ENCODE measurements around the gene ARHGEF17. TPM values are rescaled to one million over a fixed set of nuclear protein-coding genes. Genes with fewer than 3 reads are reported as not detected.

ARHGEF17 gene
- total RNA-seq, 1 donor from 2014 or later, result 104 TPM

DNA sequence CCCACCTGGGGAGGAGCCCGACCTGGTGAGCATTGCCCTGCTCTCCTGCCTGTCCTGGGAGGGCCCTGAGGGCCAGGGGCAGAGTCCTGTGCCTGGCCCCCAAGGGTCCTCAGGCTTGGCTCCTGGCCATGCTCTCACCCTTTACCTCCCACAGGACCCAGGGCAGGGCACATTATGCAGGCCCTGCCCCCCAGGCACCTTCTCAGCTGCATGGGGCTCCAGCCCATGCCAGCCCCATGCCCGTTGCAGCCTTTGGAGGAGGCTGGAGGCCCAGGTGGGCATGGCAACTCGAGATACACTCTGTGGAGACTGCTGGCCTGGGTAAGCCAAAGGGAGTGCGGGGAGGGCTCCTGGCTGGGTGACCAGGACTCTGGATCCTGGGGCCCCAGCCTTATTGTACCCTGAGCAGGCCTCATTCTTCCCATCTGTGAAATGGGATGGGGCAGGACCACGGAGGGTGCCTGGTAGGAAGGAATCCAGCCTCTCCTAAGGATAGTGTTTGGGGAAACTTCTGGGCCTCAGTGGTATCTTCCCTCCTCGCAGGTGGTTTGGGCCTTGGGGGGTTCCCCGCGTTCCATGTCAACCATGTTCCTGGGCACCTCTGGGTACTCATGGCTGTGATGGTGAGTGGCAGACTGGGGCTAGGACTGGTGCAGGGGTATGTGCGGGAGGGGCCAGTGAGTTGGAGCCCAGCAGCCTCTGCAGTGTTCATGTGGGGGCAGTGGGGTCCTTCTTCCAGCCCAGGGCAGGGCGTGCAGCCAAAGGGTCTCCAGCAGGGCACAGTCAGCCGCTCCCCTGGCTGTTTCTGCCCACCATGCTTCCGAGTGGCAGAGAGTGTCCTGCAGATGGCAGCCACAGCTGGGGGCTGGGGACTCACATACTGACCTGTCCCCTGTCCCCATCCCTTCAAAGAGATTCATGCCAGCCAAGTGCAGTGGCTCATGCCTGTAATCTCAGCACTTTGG lies 82.8 kb downstream of the ARHGEF17 start:
- Mint-ChIP-seq H3K4me1 (ENCODE audit: unreplicated experiment) (peaks cover 41% of the 10 kb centered on the region), H3K4me3 (ENCODE audit: unreplicated experiment) (no peak overlapping the region), H3K27ac (ENCODE audit: unreplicated experiment) (no peak overlapping the region), H3K36me3 (ENCODE audit: unreplicated experiment) (no peaks in the 10 kb centered on the region), H3K27me3 (ENCODE audit: unreplicated experiment) (no peaks in the 10 kb centered on the region), H3K9me3 (ENCODE audit: unreplicated experiment) (no peaks in the 10 kb centered on the region)
- TF ChIP-seq, protein P1, sequence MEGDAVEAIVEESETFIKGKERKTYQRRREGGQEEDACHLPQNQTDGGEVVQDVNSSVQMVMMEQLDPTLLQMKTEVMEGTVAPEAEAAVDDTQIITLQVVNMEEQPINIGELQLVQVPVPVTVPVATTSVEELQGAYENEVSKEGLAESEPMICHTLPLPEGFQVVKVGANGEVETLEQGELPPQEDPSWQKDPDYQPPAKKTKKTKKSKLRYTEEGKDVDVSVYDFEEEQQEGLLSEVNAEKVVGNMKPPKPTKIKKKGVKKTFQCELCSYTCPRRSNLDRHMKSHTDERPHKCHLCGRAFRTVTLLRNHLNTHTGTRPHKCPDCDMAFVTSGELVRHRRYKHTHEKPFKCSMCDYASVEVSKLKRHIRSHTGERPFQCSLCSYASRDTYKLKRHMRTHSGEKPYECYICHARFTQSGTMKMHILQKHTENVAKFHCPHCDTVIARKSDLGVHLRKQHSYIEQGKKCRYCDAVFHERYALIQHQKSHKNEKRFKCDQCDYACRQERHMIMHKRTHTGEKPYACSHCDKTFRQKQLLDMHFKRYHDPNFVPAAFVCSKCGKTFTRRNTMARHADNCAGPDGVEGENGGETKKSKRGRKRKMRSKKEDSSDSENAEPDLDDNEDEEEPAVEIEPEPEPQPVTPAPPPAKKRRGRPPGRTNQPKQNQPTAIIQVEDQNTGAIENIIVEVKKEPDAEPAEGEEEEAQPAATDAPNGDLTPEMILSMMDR (IDR thresholded peaks at IDR 0.05), result no peak
- DNase-seq (ENCODE audit: extremely low spot score, unreplicated experiment), result no peak

DNA sequence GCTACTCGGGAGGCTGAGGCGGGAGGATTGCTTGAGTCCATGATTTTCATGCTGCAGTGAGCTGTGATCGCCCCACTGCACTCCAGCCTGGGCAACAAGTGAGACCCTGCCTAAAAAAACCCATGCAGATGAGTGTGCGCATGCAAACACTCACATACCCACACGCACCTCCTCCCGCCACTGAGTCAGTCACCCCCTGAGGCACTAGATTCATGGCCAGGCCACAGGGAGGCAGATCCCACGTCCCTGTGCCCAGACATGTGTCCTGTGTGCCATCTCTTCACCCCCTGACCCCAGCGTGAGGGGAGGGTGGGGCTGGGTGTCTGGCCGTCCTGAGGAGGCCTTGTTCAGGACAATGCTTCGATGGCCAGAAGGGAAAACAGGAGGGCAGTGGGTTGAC lies 83.6 kb downstream of the ARHGEF17 start:
- H3K4me3 Mint-ChIP-seq (ENCODE audit: unreplicated experiment), result no peak overlapping the region
- H3K4me1 Mint-ChIP-seq (ENCODE audit: unreplicated experiment), result peaks cover 34% of the 10 kb centered on the region
- H3K27ac Mint-ChIP-seq (ENCODE audit: unreplicated experiment), result no peak overlapping the region
- H3K9me3 Mint-ChIP-seq (ENCODE audit: unreplicated experiment), result no peaks in the 10 kb centered on the region
- no peaks in the 10 kb centered on the region for H3K27me3 Mint-ChIP-seq (ENCODE audit: unreplicated experiment)
- no peak for DNase-seq (ENCODE audit: extremely low spot score, unreplicated experiment)
- TF ChIP-seq, protein P1 (IDR thresholded peaks at IDR 0.05), result no peak
- no peaks in the 10 kb centered on the region for H3K36me3 Mint-ChIP-seq (ENCODE audit: unreplicated experiment)

DNA sequence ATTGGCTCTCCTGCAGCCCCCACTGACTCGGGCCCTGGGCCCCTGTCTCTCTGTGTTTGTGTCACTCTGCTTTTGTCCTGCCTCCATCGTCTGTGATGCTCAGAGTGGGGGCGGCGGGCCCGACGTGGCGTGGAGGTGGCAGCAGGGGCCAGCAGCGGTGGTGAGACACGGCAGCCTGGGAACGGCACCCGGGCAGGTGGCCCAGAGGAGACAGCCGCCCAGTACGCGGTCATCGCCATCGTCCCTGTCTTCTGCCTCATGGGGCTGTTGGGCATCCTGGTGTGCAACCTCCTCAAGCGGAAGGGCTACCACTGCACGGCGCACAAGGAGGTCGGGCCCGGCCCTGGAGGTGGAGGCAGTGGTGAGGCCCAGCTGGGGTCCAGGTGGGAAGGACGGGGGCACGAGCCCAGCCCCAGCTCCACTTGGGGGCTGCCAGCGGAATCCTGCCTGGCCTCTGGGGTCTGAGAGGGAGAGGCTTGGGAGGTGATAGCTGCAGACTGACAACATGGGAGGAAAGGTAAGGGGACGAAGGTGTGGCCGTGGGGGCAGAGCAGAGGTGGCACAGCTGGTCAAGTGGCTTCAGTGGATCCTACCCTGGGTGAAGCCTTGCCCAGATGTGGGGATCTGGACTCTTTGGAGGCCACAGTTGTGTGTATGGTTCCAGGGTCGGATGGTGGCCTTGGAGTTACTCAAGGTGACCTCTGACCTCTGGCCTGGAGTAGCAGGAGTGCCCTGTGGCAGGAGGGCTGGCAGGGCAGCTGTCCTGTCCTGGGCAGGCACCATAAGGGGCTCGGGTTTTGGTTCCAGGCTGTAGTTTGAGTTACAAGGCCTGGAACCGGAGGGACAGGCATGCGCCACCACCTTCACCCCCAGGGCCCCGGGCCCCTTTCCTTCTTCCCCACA lies 84.3 kb downstream of the ARHGEF17 start:
- Mint-ChIP-seq H3K9me3 (ENCODE audit: unreplicated experiment) (no peaks in the 10 kb centered on the region), H3K4me1 (ENCODE audit: unreplicated experiment) (peaks cover 27% of the 10 kb centered on the region), H3K27ac (ENCODE audit: unreplicated experiment) (no peak overlapping the region), H3K27me3 (ENCODE audit: unreplicated experiment) (no peaks in the 10 kb centered on the region), H3K4me3 (ENCODE audit: unreplicated experiment) (no peak overlapping the region), H3K36me3 (ENCODE audit: unreplicated experiment) (no peaks in the 10 kb centered on the region)
- TF ChIP-seq, protein P1 (IDR thresholded peaks at IDR 0.05), result no peak
- no peak for DNase-seq (ENCODE audit: extremely low spot score, unreplicated experiment)

DNA sequence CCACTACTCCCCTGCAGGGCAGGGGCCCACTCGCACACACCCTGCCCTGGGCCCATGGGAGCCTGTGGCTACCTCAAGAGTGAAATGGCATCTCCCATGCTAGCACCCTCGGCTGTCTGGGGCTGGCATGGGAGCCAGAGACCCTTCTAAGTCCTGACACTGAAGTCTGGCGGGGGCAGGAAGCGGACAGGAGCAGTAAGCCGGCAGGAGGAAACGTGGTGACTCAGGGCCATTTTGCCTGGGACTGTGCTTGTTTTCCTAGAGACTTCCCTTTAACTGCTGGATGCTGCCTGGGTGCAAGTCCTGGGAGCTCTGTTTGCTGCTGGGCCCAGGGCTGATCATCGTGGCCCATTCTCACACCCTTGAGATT lies 84.9 kb downstream of the ARHGEF17 start:
- H3K36me3 Mint-ChIP-seq (ENCODE audit: unreplicated experiment), result no peaks in the 10 kb centered on the region

More for the DNA sequence above, 84.9 kb downstream of the ARHGEF17 start:
- H3K27me3 Mint-ChIP-seq (ENCODE audit: unreplicated experiment), result no peaks in the 10 kb centered on the region
- DNase-seq (ENCODE audit: extremely low spot score, unreplicated experiment), result no peak
- H3K4me3 Mint-ChIP-seq (ENCODE audit: unreplicated experiment), result no peak overlapping the region
- TF ChIP-seq, protein P1 (IDR thresholded peaks at IDR 0.05), result no peak
- H3K27ac Mint-ChIP-seq (ENCODE audit: unreplicated experiment), result no peak overlapping the region
- H3K4me1 Mint-ChIP-seq (ENCODE audit: unreplicated experiment), result peaks cover 20% of the 10 kb centered on the region
- H3K9me3 Mint-ChIP-seq (ENCODE audit: unreplicated experiment), result no peaks in the 10 kb centered on the region
